Measurements from ENCODE around the gene CRYL1. TPM values are rescaled to one million over a fixed set of nuclear protein-coding genes. Genes with fewer than 3 reads are reported as not detected.

The CRYL1 gene
- total and polyA plus RNA-seq, 2 experiments from 2014 or later, result 11.3 to 16.1 TPM

DNA sequence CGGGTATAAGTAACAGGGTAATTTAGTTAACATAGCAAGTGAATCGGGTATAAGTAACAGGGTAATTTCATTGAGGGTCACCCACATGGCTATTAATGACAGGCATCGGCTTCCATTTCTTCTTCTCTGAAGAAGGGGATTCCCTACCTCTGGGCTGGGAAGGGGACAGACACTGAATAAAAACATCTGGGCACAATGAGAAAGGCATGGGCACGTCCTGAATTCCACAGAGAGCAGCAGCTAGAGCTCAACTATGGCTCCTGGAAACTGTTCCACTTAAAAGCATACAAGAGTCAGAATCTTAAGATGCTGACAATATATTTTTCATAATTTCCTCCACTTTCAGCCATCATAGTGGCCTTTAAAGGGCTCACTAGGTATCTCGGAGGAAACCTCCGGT lies 51.8 kb downstream of the CRYL1 start:
- H3K9me2 ChIP-seq (ENCODE audit: insufficient read depth), result no peaks in the 10 kb centered on the region
- H3K4me3 ChIP-seq, result no peak overlapping the region
- in situ Hi-C loops (cut with MboI), result no loop called here
- H3K27ac ChIP-seq, result no peak overlapping the region
- H3K9me3 ChIP-seq (ENCODE audit: low read depth), result no peaks in the 10 kb centered on the region
- no peaks in the 10 kb centered on the region for H3K27me3 ChIP-seq (replicated peaks; ENCODE audit: insufficient read depth)
- H3K4me1 ChIP-seq (ENCODE audit: insufficient read depth), result no peaks in the 10 kb centered on the region
- no peak for DNase-seq
- no peaks in the 10 kb centered on the region for H3K36me3 ChIP-seq (ENCODE audit: low read depth)
- 75 to 76% methylated on average over 6 of the region's 6 CpGs for WGBS, 2 experiments (ENCODE audit: low coverage in 1 of 2, low lambda C conversion rate in 2 of 2, missing lambda C conversion rate in 2 of 2)
- no peak for TF ChIP-seq EZH2 (IDR thresholded peaks at IDR 0.05; ENCODE audit: insufficient read depth, poor library complexity, severe bottlenecking)
- no peak for TF ChIP-seq EZH2phosphoT487 (IDR thresholded peaks at IDR 0.05; ENCODE audit: insufficient read depth, low read depth)
- no peak overlapping the region for H2AFZ ChIP-seq
- no peak overlapping the region for H3K9ac ChIP-seq
- H3K4me2 ChIP-seq (ENCODE audit: unreplicated experiment), result no peak overlapping the region
- no peaks in the 10 kb centered on the region for H3F3A ChIP-seq (ENCODE audit: insufficient read depth)
- no peaks in the 10 kb centered on the region for H3K79me2 ChIP-seq (ENCODE audit: insufficient read depth)
- no peaks in the 10 kb centered on the region for H4K20me1 ChIP-seq (ENCODE audit: insufficient read depth)

DNA sequence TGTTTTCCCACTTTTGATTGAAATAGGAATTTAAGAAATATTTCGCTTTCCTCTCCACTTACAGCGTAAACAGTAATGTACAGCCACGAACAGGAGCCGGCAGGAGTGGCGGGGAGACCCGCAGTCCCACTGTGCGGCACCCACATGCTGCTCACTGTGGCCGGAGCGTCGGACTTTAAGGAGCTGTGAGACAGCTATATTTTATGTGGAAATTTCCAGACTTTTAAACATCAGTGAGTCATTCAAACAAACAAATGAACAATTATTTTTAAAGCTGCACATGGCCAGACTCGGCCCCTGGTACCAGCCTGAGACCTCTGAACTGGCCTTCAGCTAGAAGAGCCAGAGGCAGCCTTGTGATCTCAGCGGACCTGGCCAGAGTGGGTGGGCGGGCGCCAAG lies 52.5 kb downstream of the CRYL1 start:
- Histone ChIP-seq H3K4me2 (ENCODE audit: unreplicated experiment) (no peak overlapping the region), H3K9me2 (ENCODE audit: insufficient read depth) (no peaks in the 10 kb centered on the region), H3K36me3 (ENCODE audit: low read depth) (no peaks in the 10 kb centered on the region), H3F3A (ENCODE audit: insufficient read depth) (no peaks in the 10 kb centered on the region), H3K4me3 (no peak overlapping the region), H2AFZ (no peak overlapping the region), H3K9ac (no peak overlapping the region), H3K4me1 (ENCODE audit: insufficient read depth) (no peaks in the 10 kb centered on the region), H4K20me1 (ENCODE audit: insufficient read depth) (no peaks in the 10 kb centered on the region), H3K27me3 (replicated peaks; ENCODE audit: insufficient read depth) (no peaks in the 10 kb centered on the region), H3K9me3 (ENCODE audit: low read depth) (no peaks in the 10 kb centered on the region), H3K79me2 (ENCODE audit: insufficient read depth) (no peaks in the 10 kb centered on the region), H3K27ac (no peak overlapping the region)
- TF ChIP-seq EZH2phosphoT487 (IDR thresholded peaks at IDR 0.05; ENCODE audit: insufficient read depth, low read depth), result no peak
- no peak for TF ChIP-seq EZH2 (IDR thresholded peaks at IDR 0.05; ENCODE audit: insufficient read depth, poor library complexity, severe bottlenecking)
- in situ Hi-C loops (cut with MboI), result no loop called here
- WGBS, 2 experiments (ENCODE audit: low coverage in 1 of 2, low lambda C conversion rate in 2 of 2, missing lambda C conversion rate in 2 of 2), result 89 to 93% methylated on average over 14 of the region's 14 CpGs
- no peak for DNase-seq

DNA sequence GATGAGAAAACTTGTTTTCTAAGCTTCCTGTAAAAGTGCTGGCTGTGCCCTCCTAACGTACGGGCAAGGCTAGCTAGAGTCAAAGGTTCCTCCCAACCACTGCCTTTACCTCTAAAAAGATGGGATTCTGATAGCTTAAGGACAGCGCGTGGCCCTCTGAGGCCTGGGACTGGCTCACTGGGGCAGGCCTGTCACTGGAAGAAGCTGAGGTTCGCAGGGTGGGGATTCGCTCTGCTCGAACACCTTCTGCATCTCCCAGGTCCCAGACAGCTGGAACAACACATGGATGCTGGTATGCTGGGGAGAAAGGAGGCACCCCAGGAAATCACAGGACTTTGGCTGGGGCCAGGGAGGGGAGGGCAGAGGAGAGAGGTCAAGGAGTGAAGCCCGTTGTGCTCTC lies 53.1 kb downstream of the CRYL1 start:
- no peak overlapping the region for H3K9ac ChIP-seq
- H3K27ac ChIP-seq, result no peak overlapping the region
- no peaks in the 10 kb centered on the region for H3K4me1 ChIP-seq (ENCODE audit: insufficient read depth)
- H4K20me1 ChIP-seq (ENCODE audit: insufficient read depth), result no peaks in the 10 kb centered on the region
- in situ Hi-C loops (cut with MboI), result no loop called here
- no peak for DNase-seq
- no peak overlapping the region for H3K4me3 ChIP-seq
- no peaks in the 10 kb centered on the region for H3K36me3 ChIP-seq (ENCODE audit: low read depth)
- TF ChIP-seq EZH2phosphoT487 (IDR thresholded peaks at IDR 0.05; ENCODE audit: insufficient read depth, low read depth), result no peak
- TF ChIP-seq EZH2 (IDR thresholded peaks at IDR 0.05; ENCODE audit: insufficient read depth, poor library complexity, severe bottlenecking), result no peak
- H2AFZ ChIP-seq, result no peak overlapping the region
- no peaks in the 10 kb centered on the region for H3K79me2 ChIP-seq (ENCODE audit: insufficient read depth)
- no peaks in the 10 kb centered on the region for H3K9me3 ChIP-seq (ENCODE audit: low read depth)
- H3K27me3 ChIP-seq (replicated peaks; ENCODE audit: insufficient read depth), result no peaks in the 10 kb centered on the region
- 98% methylated on average over 8 of the region's 8 CpGs for WGBS, 2 experiments (ENCODE audit: low coverage in 1 of 2, low lambda C conversion rate in 2 of 2, missing lambda C conversion rate in 2 of 2)
- H3K9me2 ChIP-seq (ENCODE audit: insufficient read depth), result no peaks in the 10 kb centered on the region
- no peaks in the 10 kb centered on the region for H3F3A ChIP-seq (ENCODE audit: insufficient read depth)
- H3K4me2 ChIP-seq (ENCODE audit: unreplicated experiment), result no peak overlapping the region

DNA sequence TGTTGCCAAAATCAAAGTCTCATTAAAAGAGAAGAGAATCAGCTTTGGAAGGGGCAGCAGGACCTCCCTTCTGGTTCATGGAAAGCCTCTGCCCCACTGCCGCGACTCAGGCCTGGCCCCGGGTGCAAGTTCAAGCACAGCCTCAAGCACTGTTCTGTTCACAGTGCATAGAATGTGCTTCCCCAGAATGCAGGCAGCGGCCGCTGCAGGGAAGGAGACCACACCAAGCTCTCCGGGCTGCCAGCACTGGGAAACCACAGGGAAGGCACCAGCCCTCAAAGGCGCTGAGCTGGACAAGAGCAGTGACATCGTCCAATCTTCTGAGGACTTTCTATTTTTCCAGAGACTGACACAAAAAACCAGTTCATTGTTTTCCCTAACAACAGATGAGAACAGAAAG lies 55.5 kb downstream of the CRYL1 start:
- H2AFZ ChIP-seq, result no peak overlapping the region
- H3K27ac ChIP-seq, result no peak overlapping the region
- H3K4me2 ChIP-seq (ENCODE audit: unreplicated experiment), result no peak overlapping the region
- no peaks in the 10 kb centered on the region for H3K36me3 ChIP-seq (ENCODE audit: low read depth)
- H3K9ac ChIP-seq, result no peak overlapping the region
- TF ChIP-seq EZH2phosphoT487 (IDR thresholded peaks at IDR 0.05; ENCODE audit: insufficient read depth, low read depth) (no peak), EZH2 (IDR thresholded peaks at IDR 0.05; ENCODE audit: insufficient read depth, poor library complexity, severe bottlenecking) (no peak)
- in situ Hi-C loops (cut with MboI), result no loop called here
- no peak overlapping the region for H3K4me3 ChIP-seq
- no peak for DNase-seq
- no peaks in the 10 kb centered on the region for H3K79me2 ChIP-seq (ENCODE audit: insufficient read depth)
- no peaks in the 10 kb centered on the region for H3K9me2 ChIP-seq (ENCODE audit: insufficient read depth)
- H4K20me1 ChIP-seq (ENCODE audit: insufficient read depth), result no peaks in the 10 kb centered on the region
- 90 to 96% methylated on average over 8 of the region's 8 CpGs for WGBS, 2 experiments (ENCODE audit: low coverage in 1 of 2, low lambda C conversion rate in 2 of 2, missing lambda C conversion rate in 2 of 2)
- no peaks in the 10 kb centered on the region for H3K4me1 ChIP-seq (ENCODE audit: insufficient read depth)
- H3K9me3 ChIP-seq (ENCODE audit: low read depth), result no peaks in the 10 kb centered on the region
- no peaks in the 10 kb centered on the region for H3F3A ChIP-seq (ENCODE audit: insufficient read depth)
- H3K27me3 ChIP-seq (replicated peaks; ENCODE audit: insufficient read depth), result no peaks in the 10 kb centered on the region

DNA sequence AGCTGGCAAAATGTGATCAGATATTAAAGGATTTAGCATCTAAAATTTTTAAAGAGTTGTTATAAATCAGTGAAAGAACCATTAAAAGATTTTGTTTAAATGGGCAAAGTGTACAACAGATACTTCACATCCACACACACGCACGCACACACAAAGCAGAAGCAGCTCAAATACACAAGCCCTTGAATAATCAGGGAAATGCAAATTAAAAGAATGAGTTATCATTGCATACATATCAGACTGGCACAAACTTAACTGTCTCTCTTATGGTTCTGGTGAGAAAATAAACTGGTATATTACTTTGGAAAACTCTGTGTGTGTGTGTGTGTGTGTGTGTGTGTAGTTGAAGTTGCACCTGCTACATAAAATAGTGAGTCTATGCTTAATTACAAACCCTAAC lies 59.3 kb downstream of the CRYL1 start:
- no peak overlapping the region for H3K27ac ChIP-seq
- H3K27me3 ChIP-seq (replicated peaks; ENCODE audit: insufficient read depth), result no peaks in the 10 kb centered on the region
- no peaks in the 10 kb centered on the region for H3K79me2 ChIP-seq (ENCODE audit: insufficient read depth)
- in situ Hi-C loops (cut with MboI), result no loop called here
- peaks cover 1% of the 10 kb centered on the region; the same call in 1 of the 2 replicates for H3K4me1 ChIP-seq (ENCODE audit: insufficient read depth)
- no peak for TF ChIP-seq EZH2 (IDR thresholded peaks at IDR 0.05; ENCODE audit: insufficient read depth, poor library complexity, severe bottlenecking)
- TF ChIP-seq EZH2phosphoT487 (IDR thresholded peaks at IDR 0.05; ENCODE audit: insufficient read depth, low read depth), result no peak
- WGBS, 2 experiments (ENCODE audit: low coverage in 1 of 2, low lambda C conversion rate in 2 of 2, missing lambda C conversion rate in 2 of 2), result 97 to 98% methylated on average over 2 of the region's 2 CpGs
- H3K9me2 ChIP-seq (ENCODE audit: insufficient read depth), result no peaks in the 10 kb centered on the region
- no peak overlapping the region for H3K9ac ChIP-seq
- no peaks in the 10 kb centered on the region for H3K36me3 ChIP-seq (ENCODE audit: low read depth)
- no peak overlapping the region for H2AFZ ChIP-seq
- no peak for DNase-seq
- H3K4me2 ChIP-seq (ENCODE audit: unreplicated experiment), result no peak overlapping the region
- no peak overlapping the region for H3K4me3 ChIP-seq
- no peaks in the 10 kb centered on the region for H4K20me1 ChIP-seq (ENCODE audit: insufficient read depth)
- no peaks in the 10 kb centered on the region for H3K9me3 ChIP-seq (ENCODE audit: low read depth)
- H3F3A ChIP-seq (ENCODE audit: insufficient read depth), result no peaks in the 10 kb centered on the region

Data from GM23248 (cell line).